Measurements from ENCODE around the gene PVRIG. TPM values are rescaled to one million over a fixed set of nuclear protein-coding genes. Genes with fewer than 3 reads are reported as not detected.

The PVRIG gene
- total RNA-seq, 1 donor from 2014 or later, result 1.1 TPM

Other genes starting within 250 kb of the PVRIG start
- gene AZGP1, start 243.9 kb upstream of the PVRIG start, total RNA-seq, result 6.2 TPM
- 105 TPM for gene ZKSCAN1, start 204.4 kb upstream of the PVRIG start, total RNA-seq
- 13.3 TPM for gene ZSCAN21, start 170.2 kb upstream of the PVRIG start, total RNA-seq
- gene ZNF3, start 138.2 kb upstream of the PVRIG start, total RNA-seq, result 41.3 TPM
- 121 TPM for gene COPS6, start 131.0 kb upstream of the PVRIG start, total RNA-seq
- gene MCM7, start 118.6 kb upstream of the PVRIG start, total RNA-seq, result 52.4 TPM
- gene AP4M1, start 118.3 kb upstream of the PVRIG start, total RNA-seq, result 19.5 TPM
- 47.4 TPM for gene TAF6, start 100.6 kb upstream of the PVRIG start, total RNA-seq
- gene CNPY4, start 100.3 kb upstream of the PVRIG start, total RNA-seq, result 8.7 TPM
- 1.5 TPM for gene MBLAC1, start 93.0 kb upstream of the PVRIG start, total RNA-seq
- gene LAMTOR4, start 71.0 kb upstream of the PVRIG start, total RNA-seq, result 108 TPM
- gene TRAPPC14, start 61.2 kb upstream of the PVRIG start, total RNA-seq, result 35.5 TPM
- gene GAL3ST4, start 51.3 kb upstream of the PVRIG start, total RNA-seq, result 7.1 TPM
- 5.1 TPM for gene GPC2, start 42.6 kb upstream of the PVRIG start, total RNA-seq
- 1.9 TPM for gene STAG3, start 42.0 kb upstream of the PVRIG start, total RNA-seq
- gene SPDYE3, start 87.8 kb downstream of the PVRIG start, total RNA-seq, result not detected
- gene PILRB, start 138.2 kb downstream of the PVRIG start, total RNA-seq, result 94.1 TPM
- gene PILRA, start 153.5 kb downstream of the PVRIG start, total RNA-seq, result 21.6 TPM
- 4.3 TPM for gene ZCWPW1, start 208.8 kb downstream of the PVRIG start, total RNA-seq
- gene MEPCE, start 209.9 kb downstream of the PVRIG start, total RNA-seq, result 33.7 TPM
- gene PPP1R35, start 216.5 kb downstream of the PVRIG start, total RNA-seq, result 32.4 TPM
- gene SPACDR, start 244.3 kb downstream of the PVRIG start, total RNA-seq, result not detected

Measured in ureter (tissue), 1 donor.